Endothelial cell of umbilical vein (primary cell): ENCODE measurements around the gene STK38.
A peak's percentile ranks its signal among the peaks of the same experiment; 100 is the strongest.

Experiments used
- CTCF ChIP-seq, 2 donors: IDR thresholded peaks; 1 replicate in 1 of 2; 2 replicates in 1 of 2; pipeline ENCODE4 v1.5.1; 2011; ENCODE audit warnings: low read length in 2 of 2, mild to moderate bottlenecking in 2 of 2, moderate library complexity in 2 of 2, control low read depth in 1 of 2, inconsistent platforms in 1 of 2, low read depth in 1 of 2; ENCODE audit not compliant: insufficient read depth in 1 of 2; ENCODE audit errors: extremely low read depth in 1 of 2
- EZH2 ChIP-seq: IDR thresholded peaks from 2 replicates; pipeline ENCODE4 v1.6.1; 2012; ENCODE audit warnings: borderline replicate concordance, low read depth, mild to moderate bottlenecking, moderate library complexity, low read length, inconsistent platforms; ENCODE audit not compliant: severe bottlenecking
- FOS ChIP-seq: IDR thresholded peaks from 2 replicates; pipeline ENCODE4 v1.6.1; 2011; ENCODE audit warnings: mild to moderate bottlenecking, low read length, moderate library complexity, borderline replicate concordance; ENCODE audit not compliant: insufficient read depth
- JUN ChIP-seq: IDR thresholded peaks from 2 replicates; pipeline ENCODE4 v1.6.1; 2011; ENCODE audit warnings: borderline replicate concordance, low read depth; ENCODE audit not compliant: insufficient read length, insufficient read depth
- MAX ChIP-seq: IDR thresholded peaks from 2 replicates; pipeline ENCODE4 v1.6.1; 2011; ENCODE audit not compliant: insufficient read depth, insufficient read length
- MYC ChIP-seq: IDR thresholded peaks from one replicate; pipeline ENCODE4 v1.6.1; 2011; ENCODE audit warnings: mild to moderate bottlenecking, low read depth, low read length
- POLR2A ChIP-seq: IDR thresholded peaks from 2 replicates; pipeline ENCODE4 v1.6.1; 2012; ENCODE audit warnings: low read depth, mild to moderate bottlenecking, control low read depth, low read length
- POLR2AphosphoS5 ChIP-seq: IDR thresholded peaks from 2 replicates; pipeline ENCODE4 v1.6.1; 2012; ENCODE audit warnings: low read depth, mild to moderate bottlenecking, control low read depth, low read length, moderate library complexity; ENCODE audit not compliant: insufficient read depth

GRCh38 chr6:36590237-36590636, 43.0 kb upstream of the STK38 start:
- no peak for TF ChIP-seq CTCF (IDR thresholded peaks at IDR 0.05; ENCODE audit: extremely low read depth in 1 of 2, insufficient read depth in 1 of 2, low read depth in 1 of 2, low read length in 2 of 2)
- peak; percentile 13 for TF ChIP-seq FOS
- TF ChIP-seq POLR2A = no peak
- peak; percentile 2 for TF ChIP-seq JUN
- no peak for TF ChIP-seq POLR2AphosphoS5
- no peak for TF ChIP-seq EZH2
- TF ChIP-seq MYC = no peak
- TF ChIP-seq MAX = no peak
